Kasumi-1 (cell line): ENCODE data around the gene ABCA1.
"Not testable (repeated sequence)": the region's sequence is repeated elsewhere in the genome, so short reads cannot be mapped to it uniquely, and the experiment has no call there.

Experiments
- DNase-seq, 2 experiments: peaks; one replicate each; lab custom pipeline; 2025; lab: John Stamatoyannopoulos, UW

ABCA1 gene

GRCh38 chr9:104950838-104951237, 22.9 kb upstream of the ABCA1 start:
- DNase-seq, result no peak

- DNase-seq, result no peak
Measured at GRCh38 chr9:104948277-104948676, 20.3 kb upstream of the ABCA1 start.

- DNase-seq, result no peak
Measured at GRCh38 chr9:104944871-104945270, 16.9 kb upstream of the ABCA1 start.

DNA sequence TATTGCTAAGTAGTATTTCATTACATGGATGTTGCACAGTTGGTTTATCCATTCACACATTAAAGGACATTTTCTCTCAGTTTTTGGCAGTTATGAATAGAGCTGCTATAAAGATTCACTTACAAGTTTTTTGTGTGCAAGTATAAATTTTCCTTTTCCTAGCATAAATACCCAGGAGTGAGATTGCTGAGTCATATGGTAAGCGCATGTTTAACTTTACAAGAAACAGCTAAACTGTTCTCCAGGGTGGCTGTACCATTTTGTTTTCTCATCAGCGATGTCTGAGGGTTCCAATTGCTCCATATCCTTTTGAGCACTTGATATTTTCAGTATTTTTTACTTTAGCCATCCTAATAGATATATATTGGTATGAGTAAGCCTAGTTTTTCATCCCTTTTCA, 16.4 kb upstream of the ABCA1 start:
- no peak for DNase-seq

GRCh38 chr9:104941597-104941996, 13.6 kb upstream of the ABCA1 start:
- DNase-seq, result no peak

GRCh38 chr9:104936291-104936690, 8.3 kb upstream of the ABCA1 start:
- DNase-seq, result no peak

- DNase-seq, result not testable (repeated sequence)
Measured at GRCh38 chr9:104935501-104935810, 7.5 kb upstream of the ABCA1 start.

DNA sequence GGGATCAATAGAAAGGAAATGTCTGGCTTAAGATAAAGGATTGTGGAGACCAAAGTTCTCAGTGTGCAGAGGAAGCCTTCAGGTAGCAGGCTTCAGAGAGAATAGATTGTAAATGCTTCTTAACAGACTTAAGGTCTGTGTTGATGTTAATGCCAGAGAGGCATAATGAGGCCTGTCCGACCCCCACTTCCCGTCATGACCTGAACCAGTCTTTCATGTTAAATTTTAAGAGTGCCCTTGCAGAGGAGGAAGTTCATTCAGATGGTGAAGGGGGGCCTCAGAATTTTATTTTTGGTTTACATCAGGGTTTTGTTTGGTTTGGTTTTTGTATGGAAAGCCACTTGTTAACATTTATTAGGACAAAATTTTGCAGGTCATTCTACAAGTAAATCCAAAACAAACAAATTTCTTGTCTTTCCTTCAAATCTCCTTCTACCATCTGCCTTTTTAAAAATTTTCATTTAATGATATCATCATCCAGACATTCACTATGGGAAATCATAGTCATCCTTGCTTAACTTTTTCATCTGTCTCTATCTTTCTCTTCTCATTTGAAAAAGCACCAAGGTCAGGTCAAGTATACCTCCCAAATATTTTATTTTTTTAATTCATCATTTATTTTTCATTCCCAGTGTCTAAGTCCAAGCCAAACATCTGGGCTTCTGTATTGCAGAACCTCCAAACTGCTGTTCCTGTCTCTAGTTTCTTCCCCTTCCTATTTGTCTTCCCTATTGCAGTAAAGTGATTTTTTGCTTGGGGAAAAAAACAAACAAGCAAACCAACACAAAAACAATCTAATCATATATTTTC, 6.9 kb upstream of the ABCA1 start:
- no peak for DNase-seq

DNA sequence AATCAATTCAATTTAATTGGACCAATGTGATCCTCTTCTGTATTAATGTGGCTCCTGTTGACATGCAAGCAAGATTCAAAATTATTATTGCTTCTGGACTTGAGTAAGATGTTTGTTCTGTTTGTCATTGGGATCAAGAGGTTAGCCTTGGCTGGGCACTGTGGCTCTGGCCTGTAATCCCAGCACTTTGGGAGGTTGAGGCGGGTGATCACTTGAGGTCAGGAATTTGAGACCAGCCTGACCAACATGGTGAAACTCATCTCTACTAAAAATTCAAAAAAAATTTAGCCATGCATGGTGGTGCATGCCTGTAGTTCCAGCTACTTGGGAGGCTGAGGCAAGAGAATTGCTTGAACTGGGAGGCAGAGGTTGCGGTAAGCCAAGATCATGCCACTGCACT, 5.1 kb upstream of the ABCA1 start:
- DNase-seq, result not testable (repeated sequence)

DNA sequence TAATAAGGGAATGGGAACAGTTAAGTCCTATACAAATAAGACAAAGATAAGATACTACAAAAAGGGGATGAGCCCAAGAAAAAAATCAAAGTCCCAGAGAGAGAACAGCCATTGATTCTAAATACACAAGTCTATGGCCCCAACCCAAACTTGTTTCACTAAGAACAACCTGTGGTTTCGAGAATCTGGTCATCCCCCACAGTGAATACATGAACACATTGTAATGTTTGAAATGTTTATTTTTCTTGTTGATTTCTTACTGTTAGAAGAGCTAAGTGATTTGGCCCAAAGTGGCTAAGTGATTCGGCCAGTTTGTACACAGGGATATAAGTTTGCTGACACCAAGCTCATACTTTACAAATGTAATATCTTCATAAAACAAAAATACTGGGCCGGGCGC, 3.3 kb upstream of the ABCA1 start:
- DNase-seq, result no peak

GRCh38 chr9:104927216-104927911, 591 bp downstream of the ABCA1 start:
- no peak for DNase-seq

DNA sequence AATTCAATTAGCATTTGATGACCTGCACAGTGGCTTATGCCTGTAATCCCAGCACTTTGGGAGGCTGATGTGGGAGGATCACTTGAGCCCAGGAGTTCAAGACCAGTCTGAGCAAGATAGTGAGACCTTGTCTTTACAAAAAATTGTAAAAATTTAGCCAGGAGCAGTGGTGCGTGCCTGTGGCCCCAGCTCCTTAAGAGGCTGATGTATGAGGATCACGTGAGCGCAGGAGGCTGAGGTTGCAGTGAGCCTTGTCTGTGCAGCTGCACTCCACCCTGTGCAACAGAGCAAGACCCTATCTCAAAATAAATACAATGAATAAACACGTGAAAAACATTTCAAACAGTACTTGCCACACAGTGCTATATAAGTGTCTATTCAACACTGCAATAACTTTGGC, 4.2 kb downstream of the ABCA1 start:
- DNase-seq, result no peak

- DNase-seq, result no peak
Measured at GRCh38 chr9:104923289-104923688, 4.7 kb downstream of the ABCA1 start.

DNA sequence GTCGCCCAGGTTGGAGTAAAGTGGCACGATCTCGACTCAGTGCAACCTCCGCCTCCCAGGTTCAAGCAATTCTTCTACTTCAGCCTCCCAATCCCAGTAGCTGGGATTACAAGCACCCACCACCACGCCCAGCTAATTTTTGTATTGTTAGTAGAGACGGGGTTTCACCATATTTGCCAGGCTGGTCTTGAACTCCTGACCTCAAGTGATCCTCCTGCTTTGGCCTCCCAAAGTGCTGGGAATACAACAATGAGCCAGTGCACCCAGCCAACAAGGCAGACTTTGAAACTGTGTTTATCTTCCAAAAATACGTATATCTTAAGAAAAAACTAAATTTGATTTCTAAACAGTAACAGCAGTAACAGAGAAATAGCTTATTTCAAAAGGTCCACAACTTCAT, 5.2 kb downstream of the ABCA1 start:
- DNase-seq, result not testable (repeated sequence)

DNA sequence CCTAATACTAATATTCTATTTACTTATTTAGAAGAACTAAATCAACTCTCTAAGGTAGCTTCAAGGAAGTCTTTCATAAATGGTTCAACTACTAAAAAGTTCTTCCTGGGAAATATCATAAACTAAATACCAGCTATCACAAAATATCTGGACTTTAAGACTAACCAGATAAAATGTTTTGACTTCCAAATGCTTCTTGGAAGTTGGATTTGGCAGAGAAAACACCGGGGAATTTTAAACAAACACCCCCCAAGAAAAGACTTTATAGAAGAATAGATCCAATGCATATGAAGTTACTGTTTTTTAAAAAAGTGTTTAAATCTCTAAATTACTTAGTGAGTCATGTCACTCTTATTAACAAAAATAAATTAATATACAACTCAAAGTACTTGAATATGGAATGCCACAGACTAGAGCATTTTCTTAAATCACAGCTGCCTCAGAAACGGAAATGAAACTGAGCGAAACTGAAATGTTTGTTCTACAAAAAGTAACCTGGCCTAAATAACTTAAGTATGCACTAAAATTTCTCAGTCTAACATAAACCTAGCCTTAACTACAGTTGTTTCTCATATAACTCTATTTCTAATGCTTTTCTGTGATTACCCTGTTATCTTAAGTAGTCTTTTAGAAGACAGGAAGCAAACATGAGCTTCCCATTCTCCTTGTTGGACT, 6.8 kb downstream of the ABCA1 start:
- no peak for DNase-seq

GRCh38 chr9:104915753-104916152, 12.2 kb downstream of the ABCA1 start:
- DNase-seq, result no peak

- no peak for DNase-seq
Measured at GRCh38 chr9:104915049-104915448, 12.9 kb downstream of the ABCA1 start.

DNA sequence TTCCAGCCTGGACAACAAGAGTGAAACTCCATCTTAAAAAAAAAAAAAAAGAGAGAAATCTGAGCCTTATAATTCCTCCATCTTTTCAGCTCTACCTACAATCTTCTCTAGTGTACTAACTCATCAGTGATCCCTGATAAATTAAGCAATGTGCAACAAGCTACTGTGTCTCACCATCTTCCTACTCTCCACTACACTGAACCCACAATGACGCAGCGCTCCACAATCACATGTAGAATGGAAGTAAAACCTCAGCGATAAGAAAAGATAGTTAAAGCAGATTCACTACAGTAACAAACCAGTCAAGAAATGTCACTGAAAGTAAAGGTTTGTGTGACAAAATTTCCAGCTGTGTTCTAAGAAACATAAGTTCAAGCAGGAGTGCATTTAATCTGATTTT, 13.5 kb downstream of the ABCA1 start:
- DNase-seq, result no peak

- DNase-seq, result no peak
Measured at GRCh38 chr9:104912606-104913005, 15.3 kb downstream of the ABCA1 start.

GRCh38 chr9:104911032-104911607, 16.8 kb downstream of the ABCA1 start:
- no peak for DNase-seq

- no peak for DNase-seq
Measured at GRCh38 chr9:104907278-104907951, 20.5 kb downstream of the ABCA1 start.
